T-helper 17 cell (primary cell): ENCODE results near the gene AWAT2. TPM values are rescaled to one million over a fixed set of nuclear protein-coding genes. Genes with fewer than 3 reads are reported as not detected.
A peak's percentile ranks its signal among the peaks of the same experiment; 100 is the strongest.
"Not testable (repeated sequence)": the region's sequence is repeated elsewhere in the genome, so short reads cannot be mapped to it uniquely, and the experiment has no call there.

ENCODE experiments used
- ATAC-seq: fragments of 150-1000 bp; cut with Tn5 transposase; 2 replicates; pipeline ENCODE4 v1.10.0; 2021; ENCODE audit warnings: mild to moderate bottlenecking, moderate library complexity
- DNase-seq, 3 donors: peaks; one replicate each; pipeline versions ENCODE4 v3.0.0 to v3.0.0-alpha.2; 2020 to 2021
- H3K9me3 ChIP-seq: one replicate; pipeline ENCODE4 v1.7.0; 2013; ENCODE audit warnings: low read length, mild to moderate bottlenecking; ENCODE audit not compliant: control insufficient read depth, poor library complexity, severe bottlenecking
- H3K27ac Mint-ChIP-seq: one replicate; pipeline ENCODE4 v1.8.0; 2022; ENCODE audit warnings: mild to moderate bottlenecking, moderate library complexity, mixed read lengths
- H3K27me3 Mint-ChIP-seq: one replicate; pipeline ENCODE4 v1.8.0; 2022; ENCODE audit warnings: mixed read lengths
- H3K36me3 Mint-ChIP-seq: one replicate; pipeline ENCODE4 v1.8.0; 2022; ENCODE audit warnings: low read depth, mixed read lengths
- H3K4me1 Mint-ChIP-seq: one replicate; pipeline ENCODE4 v1.8.0; 2022; ENCODE audit warnings: mild to moderate bottlenecking, mixed read lengths
- H3K4me3 Mint-ChIP-seq: one replicate; pipeline ENCODE4 v1.8.0; 2022; ENCODE audit warnings: mild to moderate bottlenecking, moderate library complexity, mixed read lengths
- total RNA-seq, 4 donors: library from RNA in 2 of 4; stranded (reverse) in 2 of 4; gene quantifications; one replicate each; pipeline ENCODE4 v1.2.3 and lab custom pipeline; 2022 to 2026

AWAT2 gene
- total RNA-seq, 2 donors from 2014 or later: not detected

DNA sequence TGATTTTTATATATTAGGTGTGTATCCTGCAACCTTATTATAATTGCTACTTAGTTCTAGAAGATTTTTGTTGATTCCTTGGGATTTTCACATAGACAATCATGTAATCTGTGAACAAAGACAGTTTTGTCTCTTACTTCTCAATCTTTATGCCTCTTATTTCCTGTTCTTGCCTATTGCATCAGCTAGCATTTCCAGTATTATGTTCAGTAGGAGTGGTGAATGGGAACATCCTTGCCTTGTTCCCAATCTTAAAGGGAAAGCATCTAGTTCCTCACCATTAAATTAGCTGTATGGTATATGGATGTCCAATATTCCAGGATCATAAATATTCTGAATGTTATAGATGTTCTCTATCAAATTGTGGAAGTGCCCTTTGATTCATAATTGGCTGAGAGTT is 41.8 kb downstream of the AWAT2 start:
- ATAC-seq (no peak), DNase-seq (no peak)
- Mint-ChIP-seq H3K4me1 (no peaks in the 10 kb centered on the region), H3K27me3 (no peaks in the 10 kb centered on the region), H3K4me3 (no peak overlapping the region), H3K36me3 (no peaks in the 10 kb centered on the region), H3K27ac (no peak overlapping the region)
- no peaks in the 10 kb centered on the region for H3K9me3 ChIP-seq

DNA sequence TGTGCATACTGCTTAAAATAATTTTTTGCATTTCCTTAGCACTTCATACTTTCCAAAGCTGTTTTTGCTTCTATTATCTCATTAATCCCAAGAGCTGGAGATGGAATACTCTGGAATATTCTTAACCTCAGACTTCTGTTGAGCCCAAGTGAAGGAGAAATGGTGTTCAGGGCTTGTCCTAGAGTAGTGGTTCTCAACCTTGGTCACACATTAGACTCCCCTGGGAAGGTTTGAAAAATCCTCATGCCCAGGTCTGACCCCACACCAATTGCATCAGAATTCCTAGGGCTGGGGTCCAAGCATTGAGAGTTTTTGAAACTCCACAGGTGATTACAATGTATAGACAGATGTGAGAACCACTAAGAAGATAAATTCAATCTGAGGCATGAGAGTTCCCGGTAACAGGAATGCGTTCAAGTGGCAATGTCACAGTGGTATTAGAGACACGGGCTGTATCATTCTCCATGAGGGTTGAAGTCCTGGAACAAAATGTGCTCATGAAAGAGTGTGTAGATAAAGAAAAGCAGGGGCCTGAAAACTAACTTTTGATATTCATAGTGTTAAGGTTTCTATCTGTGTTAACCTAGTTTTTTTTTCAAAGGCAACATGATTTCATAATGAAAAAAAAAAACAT is 47.9 kb downstream of the AWAT2 start:
- H3K9me3 ChIP-seq: no peaks in the 10 kb centered on the region
- ATAC-seq: no peak
- Mint-ChIP-seq H3K36me3 (no peaks in the 10 kb centered on the region), H3K4me1 (no peaks in the 10 kb centered on the region), H3K27me3 (no peaks in the 10 kb centered on the region), H3K4me3 (no peak overlapping the region), H3K27ac (no peak overlapping the region)
- DNase-seq: no peak

DNA sequence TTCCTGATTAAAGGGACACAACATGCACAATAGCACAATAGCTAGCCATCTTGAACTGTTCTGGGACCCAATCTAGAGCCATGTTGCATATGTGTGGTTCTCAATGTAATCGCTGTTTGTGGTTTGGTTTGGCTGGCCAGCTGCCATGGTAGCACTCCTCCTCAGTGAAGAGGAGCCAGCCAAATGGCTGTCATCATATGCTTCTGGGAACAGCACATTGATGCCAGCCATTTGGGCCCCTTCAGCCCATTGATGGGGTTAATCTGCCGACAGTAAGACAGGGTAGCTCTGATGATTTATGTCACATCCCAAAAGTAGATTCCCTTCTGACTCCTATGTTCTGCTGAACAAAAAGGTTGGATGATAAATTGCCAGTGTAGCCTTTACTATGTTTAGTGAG is 48.5 kb downstream of the AWAT2 start:
- Mint-ChIP-seq H3K27me3 (no peaks in the 10 kb centered on the region), H3K4me3 (no peak overlapping the region), H3K27ac (no peak overlapping the region), H3K4me1 (no peaks in the 10 kb centered on the region), H3K36me3 (no peaks in the 10 kb centered on the region)
- ATAC-seq: no peak
- no peaks in the 10 kb centered on the region for H3K9me3 ChIP-seq
- DNase-seq: no peak

DNA sequence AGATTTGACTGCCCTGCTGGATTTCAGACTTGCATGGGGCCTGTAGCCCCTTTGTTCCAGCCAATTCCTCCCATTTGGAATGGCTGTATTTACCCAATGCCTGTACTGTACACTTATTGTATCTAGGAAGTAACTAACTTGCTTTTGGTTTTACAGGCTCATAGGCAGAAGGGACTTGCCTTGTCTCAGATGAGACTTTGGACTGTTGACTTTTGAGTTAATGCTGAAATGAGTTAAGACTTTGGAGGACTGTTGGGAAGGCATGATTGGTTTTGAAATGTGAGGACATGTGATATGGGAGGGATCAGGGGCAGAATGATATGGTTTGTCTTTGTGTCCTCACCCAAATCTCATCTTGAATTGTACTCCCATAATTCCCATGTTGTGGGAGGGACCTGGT is 51.4 kb downstream of the AWAT2 start:
- H3K36me3 Mint-ChIP-seq, DNase-seq, H3K9me3 ChIP-seq, H3K4me1 Mint-ChIP-seq, H3K4me3 Mint-ChIP-seq, H3K27me3 Mint-ChIP-seq, ATAC-seq, H3K27ac Mint-ChIP-seq: not testable (repeated sequence)

DNA sequence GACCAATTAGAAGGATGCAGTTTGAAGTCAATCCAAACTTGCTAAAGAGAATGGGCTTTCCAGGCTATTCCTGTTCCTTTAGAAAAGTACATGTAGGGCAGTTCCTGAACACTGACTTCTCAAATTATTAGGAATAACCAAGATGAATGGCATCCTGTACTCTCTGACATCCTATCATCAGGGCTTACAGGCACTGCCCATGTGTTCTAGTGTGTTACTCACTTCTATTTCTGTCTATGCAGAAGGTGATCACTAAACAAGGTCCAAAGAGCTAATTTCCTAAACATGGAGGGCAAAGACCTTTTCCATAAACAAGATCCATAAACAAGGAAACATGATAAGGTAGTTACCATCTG is 53.6 kb downstream of the AWAT2 start:
- DNase-seq (no peak), ATAC-seq (no peak)
- no peak overlapping the region for H3K27ac Mint-ChIP-seq
- H3K27me3 Mint-ChIP-seq: no peaks in the 10 kb centered on the region
- no peaks in the 10 kb centered on the region for H3K9me3 ChIP-seq
- H3K4me3 Mint-ChIP-seq: no peak overlapping the region
- H3K4me1 Mint-ChIP-seq: no peaks in the 10 kb centered on the region
- H3K36me3 Mint-ChIP-seq: no peaks in the 10 kb centered on the region

DNA sequence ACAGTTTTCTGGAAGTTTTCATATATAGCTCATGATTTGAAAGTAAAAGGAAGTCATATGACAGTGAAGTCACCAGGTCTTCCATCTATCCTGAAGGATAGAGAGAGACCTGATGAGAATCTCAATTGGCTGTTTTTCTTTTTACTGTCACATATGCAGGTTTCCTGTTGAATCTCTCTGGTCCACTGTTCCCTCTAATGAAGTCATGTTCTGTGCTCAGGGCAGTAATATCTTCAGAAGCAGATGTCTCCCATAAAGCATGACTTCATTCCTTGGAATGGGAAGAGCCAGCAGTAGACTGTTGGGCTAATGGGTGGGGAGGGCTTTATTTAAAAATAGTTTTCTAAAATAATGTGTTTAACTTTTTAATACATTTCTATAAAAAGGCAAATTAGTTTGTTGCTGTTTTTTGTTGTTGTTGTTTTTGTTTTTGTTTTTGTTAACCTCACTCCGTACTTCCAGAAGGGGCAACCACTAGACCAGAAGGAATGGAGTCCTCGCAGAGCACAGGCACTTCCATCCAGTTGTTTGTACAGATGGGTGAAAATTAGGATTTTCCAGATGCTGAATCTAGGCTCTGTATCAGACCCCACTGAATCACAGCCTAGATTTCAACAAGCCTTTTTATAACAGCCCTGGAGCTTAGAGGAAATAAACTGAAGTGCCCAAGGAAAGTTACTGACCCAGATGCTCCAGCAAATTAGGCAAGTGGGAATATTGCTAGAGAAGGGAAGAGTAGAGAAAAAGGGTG is 54.2 kb downstream of the AWAT2 start:
- Mint-ChIP-seq H3K36me3 (no peaks in the 10 kb centered on the region), H3K27me3 (no peaks in the 10 kb centered on the region), H3K4me1 (no peaks in the 10 kb centered on the region), H3K4me3 (no peak overlapping the region), H3K27ac (no peak overlapping the region)
- DNase-seq (no peak), ATAC-seq (no peak)
- H3K9me3 ChIP-seq: no peaks in the 10 kb centered on the region

DNA sequence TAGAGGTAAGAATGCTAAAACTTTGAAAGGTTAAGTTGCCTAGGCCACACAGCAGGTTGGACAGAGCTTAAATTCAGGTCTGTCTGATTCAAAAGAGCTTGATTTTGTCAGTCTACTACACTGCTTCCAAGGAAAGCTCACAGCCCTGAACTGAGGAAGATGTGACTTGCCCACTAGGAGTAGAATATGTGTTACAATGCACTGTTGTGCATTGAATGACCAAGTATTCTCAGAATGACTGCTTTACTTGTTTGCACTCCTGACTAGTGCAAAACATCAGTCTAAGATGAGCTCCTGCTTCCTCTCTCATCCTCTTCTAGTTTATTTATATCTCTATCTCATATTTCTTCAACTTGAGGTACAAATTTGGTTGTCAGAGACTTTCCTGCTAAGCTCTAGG is 56.2 kb downstream of the AWAT2 start:
- Mint-ChIP-seq H3K27ac (no peak overlapping the region), H3K4me3 (no peak overlapping the region)
- ATAC-seq: no peak

DNA sequence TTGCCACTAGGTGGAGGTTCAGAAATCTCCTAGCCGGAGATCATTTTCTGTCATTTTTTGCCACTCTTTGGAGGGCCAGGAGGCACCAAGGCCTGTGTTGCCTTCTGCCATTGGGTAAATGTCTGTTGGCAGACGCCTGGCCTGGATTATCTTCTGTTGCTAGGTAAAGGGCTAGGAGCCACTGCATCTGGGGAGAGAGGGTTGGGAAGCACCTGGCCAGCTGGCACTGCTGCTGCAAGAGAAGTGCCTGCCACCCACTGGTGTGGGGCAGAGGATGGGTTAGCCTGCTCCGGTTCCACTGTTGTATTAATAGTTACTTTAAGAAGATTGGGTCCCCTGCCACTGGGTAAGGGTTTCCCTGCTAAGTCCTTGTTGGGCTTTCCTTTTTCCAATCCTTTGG is 58.1 kb downstream of the AWAT2 start:
- Mint-ChIP-seq H3K4me1 (peaks cover 4% of the 10 kb centered on the region), H3K36me3 (peaks cover 2% of the 10 kb centered on the region), H3K27ac (peak overlapping the region; percentile 57), H3K27me3 (no peaks in the 10 kb centered on the region), H3K4me3 (no peak overlapping the region)
- ATAC-seq: no peak
- H3K9me3 ChIP-seq: no peaks in the 10 kb centered on the region
- DNase-seq: no peak

More for the DNA sequence above, 56.2 kb downstream of the AWAT2 start:
- Mint-ChIP-seq H3K36me3 (no peaks in the 10 kb centered on the region), H3K27me3 (no peaks in the 10 kb centered on the region), H3K4me1 (no peaks in the 10 kb centered on the region)
- DNase-seq: no peak
- H3K9me3 ChIP-seq: no peaks in the 10 kb centered on the region

Other genes with a start within 250 kb of the AWAT2 start
- not detected for gene OTUD6A, start 12.5 kb upstream of the AWAT2 start, total RNA-seq
- gene IGBP1, start 83.5 kb upstream of the AWAT2 start, total RNA-seq: 10 to 100 TPM; 54.0 to 56.1 TPM
- gene DGAT2L6, start 127.5 kb upstream of the AWAT2 start, total RNA-seq: not detected
- gene AWAT1, start 184.7 kb upstream of the AWAT2 start, total RNA-seq: not detected
- under 1 TPM in 1 of 2 donors, not detected in 1; 0.17 TPM for gene P2RY4, start 210.3 kb upstream of the AWAT2 start, total RNA-seq
- gene ARR3, start 218.4 kb upstream of the AWAT2 start, total RNA-seq: not detected
- not detected for gene RAB41, start 232.2 kb upstream of the AWAT2 start, total RNA-seq
- 10 to 100 TPM; 12.1 to 13.4 TPM for gene PDZD11, start 240.0 kb upstream of the AWAT2 start, total RNA-seq
- gene KIF4A, start 240.2 kb upstream of the AWAT2 start, total RNA-seq: under 1 TPM; 0.05 to 0.23 TPM